Osteocyte (in vitro differentiated cells): ENCODE measurements around the gene PABPN1L. TPM values are rescaled to one million over a fixed set of nuclear protein-coding genes. Genes with fewer than 3 reads are reported as not detected.
"Not testable (repeated sequence)": the region's sequence is repeated elsewhere in the genome, so short reads cannot be mapped to it uniquely, and the experiment has no call there.

ENCODE experiments used
- DNase-seq: peaks from one replicate; pipeline ENCODE4 v3.0.0; 2021; ENCODE audit warnings: mixed read lengths; ENCODE audit not compliant: unreplicated experiment; ENCODE audit errors: extremely low spot score
- H3K27ac Mint-ChIP-seq: one replicate; pipeline ENCODE4 v1.8.0; 2021; ENCODE audit warnings: mild to moderate bottlenecking, mixed read lengths; ENCODE audit not compliant: unreplicated experiment
- H3K27me3 Mint-ChIP-seq: one replicate; pipeline ENCODE4 v1.8.0; 2021; ENCODE audit warnings: mixed read lengths; ENCODE audit not compliant: unreplicated experiment
- H3K36me3 Mint-ChIP-seq: one replicate; pipeline ENCODE4 v1.8.0; 2021; ENCODE audit warnings: mixed read lengths; ENCODE audit not compliant: unreplicated experiment
- H3K4me1 Mint-ChIP-seq: one replicate; pipeline ENCODE4 v1.8.0; 2021; ENCODE audit warnings: mixed read lengths; ENCODE audit not compliant: unreplicated experiment
- H3K4me3 Mint-ChIP-seq: one replicate; pipeline ENCODE4 v1.8.0; 2021; ENCODE audit warnings: mild to moderate bottlenecking, moderate library complexity, mixed read lengths; ENCODE audit not compliant: unreplicated experiment
- H3K9me3 Mint-ChIP-seq: one replicate; pipeline ENCODE4 v1.8.0; 2021; ENCODE audit warnings: mixed read lengths; ENCODE audit not compliant: unreplicated experiment
- total RNA-seq: library from RNA; stranded (reverse); gene quantifications from 2 replicates; pipeline ENCODE4 v1.2.1, GENCODE V29; 2021
- TF ChIP-seq, protein P1 (sequence below): fragments of 200-600 bp; sonication (generic); IDR thresholded peaks from 2 replicates; pipeline ENCODE4 v1.5.0; 2021; ENCODE audit warnings: antibody characterized with exemption, mild to moderate bottlenecking, moderate library complexity

PABPN1L gene
- total RNA-seq, 1 donor from 2014 or later: not detected

DNA sequence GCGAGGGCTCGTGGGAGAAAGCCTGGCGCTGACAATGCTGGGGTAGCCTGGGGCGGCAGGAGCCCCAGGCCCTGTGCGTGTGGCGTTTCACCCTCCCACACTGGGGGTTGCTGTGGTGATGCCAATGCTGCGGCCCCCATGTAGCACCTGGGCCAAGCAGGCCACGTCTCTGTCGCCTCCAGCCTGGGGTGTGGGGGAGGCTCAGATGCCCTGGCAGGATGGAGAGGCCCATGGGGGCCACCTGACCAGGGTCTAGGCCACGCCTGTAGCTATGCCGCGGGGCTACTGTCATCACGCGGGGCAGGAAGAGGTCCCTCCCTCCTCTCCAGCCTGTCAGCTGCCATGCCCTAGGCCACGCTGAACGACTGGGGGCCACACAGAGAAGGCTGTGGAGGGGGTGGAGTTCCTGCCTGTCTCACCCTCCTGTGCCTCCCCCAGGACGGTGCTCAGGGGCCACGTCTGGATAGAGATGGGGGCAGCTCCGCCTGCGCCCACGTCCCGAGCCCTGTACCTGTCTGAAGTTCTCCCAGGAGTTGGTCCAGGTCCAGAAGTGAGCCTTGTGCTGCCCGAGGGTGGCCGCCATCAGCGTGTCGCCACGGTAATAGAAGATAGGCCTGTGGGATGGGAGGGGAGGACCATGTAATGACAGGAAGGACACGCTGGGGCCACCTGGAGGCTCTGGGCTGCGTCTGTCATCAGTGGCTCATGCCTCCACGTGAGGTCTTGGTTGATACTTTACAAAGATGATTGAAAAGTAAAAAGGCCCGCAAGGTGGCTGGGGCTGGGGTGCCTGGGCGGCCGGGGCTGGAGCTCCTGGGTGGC lies 42.0 kb downstream of the PABPN1L start:
- Mint-ChIP-seq H3K9me3 (no peaks in the 10 kb centered on the region), H3K4me3 (no peak overlapping the region), H3K4me1 (no peaks in the 10 kb centered on the region), H3K36me3 (peaks cover 5% of the 10 kb centered on the region), H3K27me3 (no peaks in the 10 kb centered on the region), H3K27ac (no peak overlapping the region)
- DNase-seq: no peak
- TF ChIP-seq, protein P1, sequence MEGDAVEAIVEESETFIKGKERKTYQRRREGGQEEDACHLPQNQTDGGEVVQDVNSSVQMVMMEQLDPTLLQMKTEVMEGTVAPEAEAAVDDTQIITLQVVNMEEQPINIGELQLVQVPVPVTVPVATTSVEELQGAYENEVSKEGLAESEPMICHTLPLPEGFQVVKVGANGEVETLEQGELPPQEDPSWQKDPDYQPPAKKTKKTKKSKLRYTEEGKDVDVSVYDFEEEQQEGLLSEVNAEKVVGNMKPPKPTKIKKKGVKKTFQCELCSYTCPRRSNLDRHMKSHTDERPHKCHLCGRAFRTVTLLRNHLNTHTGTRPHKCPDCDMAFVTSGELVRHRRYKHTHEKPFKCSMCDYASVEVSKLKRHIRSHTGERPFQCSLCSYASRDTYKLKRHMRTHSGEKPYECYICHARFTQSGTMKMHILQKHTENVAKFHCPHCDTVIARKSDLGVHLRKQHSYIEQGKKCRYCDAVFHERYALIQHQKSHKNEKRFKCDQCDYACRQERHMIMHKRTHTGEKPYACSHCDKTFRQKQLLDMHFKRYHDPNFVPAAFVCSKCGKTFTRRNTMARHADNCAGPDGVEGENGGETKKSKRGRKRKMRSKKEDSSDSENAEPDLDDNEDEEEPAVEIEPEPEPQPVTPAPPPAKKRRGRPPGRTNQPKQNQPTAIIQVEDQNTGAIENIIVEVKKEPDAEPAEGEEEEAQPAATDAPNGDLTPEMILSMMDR: no peak

DNA sequence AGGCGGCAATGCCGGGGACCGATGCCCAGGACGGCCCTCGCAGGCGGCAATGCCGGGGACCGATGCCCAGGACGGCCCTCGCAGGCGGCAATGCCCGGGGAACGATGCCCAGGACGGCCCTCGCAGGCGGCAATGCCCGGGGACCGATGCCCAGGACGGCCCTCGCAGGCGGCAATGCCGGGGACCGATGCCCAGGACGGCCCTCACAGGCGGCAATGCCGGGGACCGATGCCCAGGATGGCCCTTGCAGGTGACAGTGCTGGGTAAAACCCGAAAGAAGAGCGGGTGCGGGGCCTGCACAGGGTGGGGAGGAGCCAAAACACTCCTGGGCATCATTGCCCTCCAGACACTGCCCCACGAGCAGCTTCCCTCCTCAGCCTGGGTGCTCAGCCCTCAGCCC lies 42.8 kb downstream of the PABPN1L start:
- not testable (repeated sequence) for H3K4me1 Mint-ChIP-seq, H3K9me3 Mint-ChIP-seq, H3K27ac Mint-ChIP-seq, H3K27me3 Mint-ChIP-seq, H3K36me3 Mint-ChIP-seq, DNase-seq, H3K4me3 Mint-ChIP-seq

DNA sequence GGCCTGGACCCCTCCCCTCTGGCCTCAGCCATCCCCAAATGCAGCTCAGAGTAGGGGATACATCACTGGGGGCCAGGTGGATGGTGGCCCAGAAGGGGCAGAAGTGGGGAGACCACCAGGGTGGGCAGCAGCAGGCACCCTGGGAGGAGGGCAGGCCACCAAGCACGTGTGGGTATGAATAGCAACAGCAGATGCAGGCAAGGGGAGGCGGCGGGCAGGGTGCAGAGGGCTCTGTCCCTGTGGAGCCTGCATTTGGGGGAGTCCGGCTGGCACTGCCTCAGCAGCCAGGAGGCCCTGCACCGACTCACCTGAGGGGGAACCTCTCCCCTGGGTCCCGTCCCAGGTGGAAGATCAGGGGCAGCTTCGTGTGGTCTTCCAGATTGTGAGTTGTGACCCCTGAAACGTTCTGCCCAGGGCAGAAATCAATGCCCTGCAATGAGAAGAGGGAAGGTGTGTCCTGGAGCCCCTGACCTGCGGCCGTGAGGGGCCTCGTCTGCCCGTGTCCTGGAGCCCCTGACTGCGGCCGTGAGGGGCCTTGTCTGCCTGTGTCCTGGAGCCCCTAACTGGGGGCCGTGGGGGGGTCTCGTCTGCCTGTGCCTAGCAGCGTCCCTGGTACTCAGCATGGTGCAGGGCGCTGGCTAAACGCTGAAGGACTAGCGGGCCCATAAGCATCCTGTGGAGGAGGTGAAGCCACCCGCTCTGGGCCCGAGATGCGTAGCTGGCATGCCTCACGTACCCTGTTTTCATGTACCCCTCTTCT lies 44.0 kb downstream of the PABPN1L start:
- Mint-ChIP-seq H3K27ac (no peak overlapping the region), H3K4me1 (no peaks in the 10 kb centered on the region), H3K27me3 (no peaks in the 10 kb centered on the region), H3K4me3 (no peak overlapping the region), H3K9me3 (no peaks in the 10 kb centered on the region), H3K36me3 (peaks cover 5% of the 10 kb centered on the region)
- TF ChIP-seq, protein P1: no peak
- DNase-seq: no peak

DNA sequence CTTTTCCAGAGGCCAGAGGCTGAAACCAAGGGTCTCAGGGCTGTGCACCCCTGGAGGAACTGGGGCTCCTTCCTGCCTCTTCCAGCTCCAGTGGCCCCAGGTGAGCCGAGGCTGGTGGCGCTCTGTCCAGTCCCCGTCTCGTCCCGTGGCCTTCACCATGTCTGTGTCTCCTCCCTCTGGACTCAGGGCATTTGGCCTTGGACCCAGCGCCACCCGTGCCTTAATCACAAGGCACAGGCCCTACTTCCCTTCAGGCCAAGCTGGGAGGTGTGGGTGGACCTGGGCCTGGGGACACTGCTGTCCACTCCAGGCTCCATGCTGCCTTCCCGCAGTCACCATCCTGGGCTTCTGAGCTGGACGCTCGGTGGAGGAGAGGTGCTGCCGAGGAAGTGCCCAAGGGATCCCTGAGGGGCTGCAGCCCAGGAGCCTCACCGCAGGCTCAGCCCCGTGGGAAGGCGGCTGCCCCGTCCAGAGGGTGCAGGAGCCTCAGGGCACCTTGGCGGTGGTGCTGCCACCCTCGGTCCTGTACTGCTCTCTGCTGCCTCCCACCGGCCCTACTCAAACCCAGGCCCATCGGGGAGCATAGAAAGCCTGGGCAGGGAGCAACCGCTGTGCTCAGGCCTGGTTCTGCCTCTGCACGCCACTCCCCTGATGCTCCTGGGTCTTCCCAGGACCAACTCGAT lies 45.2 kb downstream of the PABPN1L start:
- no peaks in the 10 kb centered on the region for H3K4me1 Mint-ChIP-seq
- TF ChIP-seq, protein P1: no peak
- no peak for DNase-seq
- H3K4me3 Mint-ChIP-seq: no peak overlapping the region
- H3K9me3 Mint-ChIP-seq: no peaks in the 10 kb centered on the region
- H3K27ac Mint-ChIP-seq: no peak overlapping the region
- peaks cover 5% of the 10 kb centered on the region for H3K36me3 Mint-ChIP-seq
- H3K27me3 Mint-ChIP-seq: no peaks in the 10 kb centered on the region

DNA sequence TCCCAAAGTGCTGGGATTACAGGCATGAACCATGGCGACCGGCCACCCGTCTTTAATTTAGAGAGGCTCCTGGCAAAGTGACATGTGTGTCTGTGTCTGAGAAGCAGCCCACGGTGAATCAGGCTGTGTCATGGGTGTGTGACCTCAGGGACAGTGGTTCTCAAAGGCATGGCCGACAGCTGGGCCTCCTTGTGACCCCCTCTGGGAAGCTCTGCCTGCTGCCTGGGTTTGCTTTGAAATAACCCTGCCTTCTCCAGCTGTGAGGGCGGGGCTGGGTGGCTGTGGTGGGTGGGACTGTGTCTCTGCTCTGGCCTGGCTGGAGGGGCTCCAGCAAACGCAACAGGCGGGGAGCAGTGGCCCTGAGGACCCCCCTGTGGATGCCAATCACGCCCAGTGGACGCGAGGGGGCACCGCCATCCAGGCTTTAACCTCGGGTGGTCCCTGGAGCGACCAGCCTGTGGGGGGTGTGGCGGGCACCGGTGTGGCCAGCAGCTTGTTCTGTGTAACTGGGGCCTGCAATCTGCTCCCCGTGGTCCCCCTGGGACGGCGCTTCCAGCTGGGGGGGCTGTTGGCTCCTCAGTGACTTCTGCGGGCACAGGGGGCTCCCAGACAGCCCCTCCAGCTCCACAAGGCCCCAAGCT lies 46.0 kb downstream of the PABPN1L start:
- H3K27me3 Mint-ChIP-seq: no peaks in the 10 kb centered on the region
- peaks cover 5% of the 10 kb centered on the region for H3K36me3 Mint-ChIP-seq
- no peaks in the 10 kb centered on the region for H3K9me3 Mint-ChIP-seq
- H3K4me1 Mint-ChIP-seq: no peaks in the 10 kb centered on the region
- no peak for DNase-seq
- H3K4me3 Mint-ChIP-seq: no peak overlapping the region
- TF ChIP-seq, protein P1: no peak
- no peak overlapping the region for H3K27ac Mint-ChIP-seq
